HEK293T (cell line): Measurements from ENCODE around the gene MGLL.

Source experiments
- CTCF ChIA-PET: fragments of 350-600 bp; formaldehyde crosslinking; extraction: SDS; loops from one replicate; lab custom pipeline; 2021; ENCODE audit warnings: antibody characterized with exemption, inconsistent platforms; lab: Yijun Ruan, JAX
- POLR2A ChIA-PET: fragments of 350-600 bp; formaldehyde crosslinking; extraction: SDS; loops from one replicate; lab custom pipeline; 2020; ENCODE audit warnings: antibody characterized with exemption, inconsistent platforms; lab: Yijun Ruan, JAX
- DNase-seq: peaks from one replicate; pipeline ENCODE4 v3.0.0; 2012; ENCODE audit warnings: mixed read lengths; ENCODE audit errors: extremely low spot score
- ARNT ChIP-seq: fragments of 450-650 bp; IDR thresholded peaks from 2 replicates; pipeline ENCODE4 v1.6.1; 2017; ENCODE audit warnings: mild to moderate bottlenecking
- BHLHE40 ChIP-seq: fragments of 450-650 bp; IDR thresholded peaks from 2 replicates; pipeline ENCODE4 v1.6.1; 2016; ENCODE audit warnings: mild to moderate bottlenecking, moderate library complexity, borderline replicate concordance
- CTBP1 ChIP-seq: fragments of 450-650 bp; IDR thresholded peaks from 2 replicates; pipeline ENCODE4 v1.6.1; 2016; ENCODE audit warnings: borderline replicate concordance
- ELF4 ChIP-seq: fragments of 450-650 bp; IDR thresholded peaks from 2 replicates; pipeline ENCODE4 v1.6.1; 2017; ENCODE audit warnings: antibody characterized with exemption
- FOXA1 ChIP-seq: fragments of 450-650 bp; IDR thresholded peaks from 2 replicates; pipeline ENCODE4 v1.6.1; 2016; ENCODE audit warnings: mild to moderate bottlenecking
- FOXK2 ChIP-seq: fragments of 450-650 bp; IDR thresholded peaks from 2 replicates; pipeline ENCODE4 v1.6.1; 2016; ENCODE audit warnings: mild to moderate bottlenecking
- FOXM1 ChIP-seq: fragments of 450-650 bp; IDR thresholded peaks from 2 replicates; pipeline ENCODE4 v1.6.1; 2017; ENCODE audit warnings: mild to moderate bottlenecking, borderline replicate concordance
- HDGF ChIP-seq: fragments of 450-650 bp; IDR thresholded peaks from 2 replicates; pipeline ENCODE4 v1.6.1; 2017; ENCODE audit warnings: antibody characterized with exemption, borderline replicate concordance
- L3MBTL2 ChIP-seq: fragments of 450-650 bp; conservative IDR thresholded peaks from 2 replicates; pipeline ENCODE4 v1.6.1; 2016; ENCODE audit warnings: mild to moderate bottlenecking
- LEF1 ChIP-seq: fragments of 450-650 bp; IDR thresholded peaks from 2 replicates; pipeline ENCODE4 v1.6.1; 2017; ENCODE audit warnings: mild to moderate bottlenecking, borderline replicate concordance
- NFRKB ChIP-seq: fragments of 450-650 bp; IDR thresholded peaks from 2 replicates; pipeline ENCODE4 v1.6.1; 2016; ENCODE audit warnings: mild to moderate bottlenecking, moderate library complexity
- PKNOX1 ChIP-seq: fragments of 450-650 bp; IDR thresholded peaks from 2 replicates; pipeline ENCODE4 v1.6.1; 2016
- SP1 ChIP-seq: fragments of 450-650 bp; IDR thresholded peaks from 2 replicates; pipeline ENCODE4 v1.6.1; 2017
- SUZ12 ChIP-seq: fragments of 450-650 bp; IDR thresholded peaks from 2 replicates; pipeline ENCODE4 v1.6.1; 2016; ENCODE audit warnings: mild to moderate bottlenecking
- TARDBP ChIP-seq: fragments of 450-650 bp; IDR thresholded peaks from 2 replicates; pipeline ENCODE4 v1.6.1; 2016
- ZNF384 ChIP-seq: fragments of 450-650 bp; IDR thresholded peaks from 2 replicates; pipeline ENCODE4 v1.6.1; 2016

MGLL gene

GRCh38 chr3:127730666-127731295 is 91.5 kb downstream of the MGLL start:
- DNase-seq: no peak
- TF ChIP-seq FOXA1 (no peak), ELF4 (no peak), SP1 (no peak), FOXM1 (no peak), BHLHE40 (no peak), FOXK2 (no peak), ZNF384 (no peak), PKNOX1 (no peak)
- ChIA-PET CTCF (no interaction called here), POLR2A (no interaction called here)

- TF ChIP-seq PKNOX1: no peak
- TF ChIP-seq NFRKB: no peak
- TF ChIP-seq SP1: no peak
- no peak for TF ChIP-seq LEF1
- no peak for TF ChIP-seq FOXM1
- TF ChIP-seq CTBP1: no peak
- no peak for TF ChIP-seq ZNF384
- TF ChIP-seq L3MBTL2: no peak
- no peak for DNase-seq
- ChIA-PET CTCF (interaction anchor here (0.6 kb wide), 1 partner anchor 1289 kb away, joined by 4 read pairs; no protein-coding TSS in a partner anchor), POLR2A (no interaction called here)
Observed at GRCh38 chr3:127730171-127730570, 92.1 kb downstream of the MGLL start.

- CTCF ChIA-PET: interaction anchor here (0.6 kb wide), 1 partner anchor 1289 kb away, joined by 4 read pairs; no protein-coding TSS in a partner anchor
- POLR2A ChIA-PET: no interaction called here
- TF ChIP-seq PKNOX1: no peak
- no peak for DNase-seq
Observed at GRCh38 chr3:127729556-127730056, 92.7 kb downstream of the MGLL start.

GRCh38 chr3:127728417-127729015 is 93.8 kb downstream of the MGLL start:
- no peak for DNase-seq
- CTCF ChIA-PET: no interaction called here
- POLR2A ChIA-PET: no interaction called here
- TF ChIP-seq TARDBP (no peak), ELF4 (no peak), SP1 (no peak), NFRKB (no peak), FOXK2 (no peak), ARNT (no peak), LEF1 (no peak), FOXA1 (no peak), PKNOX1 (no peak), CTBP1 (no peak), HDGF (no peak), L3MBTL2 (no peak), FOXM1 (no peak), BHLHE40 (no peak), ZNF384 (no peak), SUZ12 (no peak)

GRCh38 chr3:127726894-127727293 is 95.4 kb downstream of the MGLL start:
- ChIA-PET CTCF (no interaction called here), POLR2A (no interaction called here)
- TF ChIP-seq LEF1 (no peak), L3MBTL2 (no peak), BHLHE40 (no peak), FOXK2 (no peak), HDGF (no peak), NFRKB (no peak), ELF4 (no peak), ARNT (no peak), SP1 (no peak), FOXM1 (no peak), TARDBP (no peak), CTBP1 (no peak), ZNF384 (no peak), FOXA1 (no peak), PKNOX1 (no peak), SUZ12 (no peak)
- DNase-seq: no peak
